ENCODE results near the gene MBD3L4. TPM values are rescaled to one million over a fixed set of nuclear protein-coding genes. Genes with fewer than 3 reads are reported as not detected.

Gene MBD3L4
- total and polyA plus RNA-seq, 2 of the 13 experiments (the other 11 are each of a cell fraction or from before 2014, with no cell fraction given), result not detected

DNA sequence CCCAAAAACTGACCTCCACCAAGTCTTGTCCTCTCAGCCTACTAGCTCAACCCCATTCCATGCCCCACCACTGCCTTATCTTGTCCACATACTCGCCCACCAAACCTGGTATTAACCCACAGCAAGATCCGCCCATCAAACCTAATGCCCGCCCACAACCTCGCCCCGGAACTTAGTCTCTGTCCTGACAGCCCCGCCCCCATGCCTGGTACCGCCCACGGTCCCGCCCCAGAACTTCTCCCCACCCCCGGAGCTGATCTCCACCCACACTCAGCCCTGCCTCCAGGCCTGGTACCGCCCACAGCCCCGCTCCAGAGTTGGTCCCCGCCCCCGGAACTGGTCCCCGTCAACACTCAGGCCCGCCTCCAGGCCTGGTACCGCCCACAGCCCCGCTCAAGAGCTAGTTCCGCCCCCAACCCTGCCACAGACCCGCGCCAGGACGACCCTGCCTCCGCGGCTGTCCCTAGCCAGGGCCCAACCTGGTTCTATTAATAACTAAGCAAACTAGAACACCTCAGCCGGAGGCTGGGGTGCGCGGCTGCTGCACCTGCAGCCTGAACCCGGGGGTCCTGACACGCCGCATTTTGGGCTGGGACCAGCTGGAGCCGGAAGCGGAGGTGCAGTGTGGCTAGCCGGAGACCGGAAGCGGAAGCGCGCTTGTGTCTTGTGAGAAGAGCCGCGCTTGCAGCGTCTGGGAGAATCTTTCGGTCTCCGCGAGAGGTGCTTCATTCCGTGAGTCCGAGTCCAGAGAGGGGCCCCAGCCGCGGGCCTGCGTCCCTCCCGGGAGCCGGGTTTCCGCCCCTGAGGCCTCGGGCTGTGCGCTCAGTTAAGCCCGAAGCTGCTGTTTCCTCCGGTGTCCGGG, 29.3 kb upstream of the MBD3L4 start, which contains the start of gene ZNF557 (continued):
- TF ChIP-seq ZNF710 (CRISPR knock-in tag; IDR thresholded peaks at IDR 0.05; ENCODE audit: borderline replicate concordance) (peak; percentile 14; the same call in 1 of the 2 replicates), CAMTA2 (CRISPR knock-in tag; IDR thresholded peaks at IDR 0.05; ENCODE audit: borderline replicate concordance) (no peak), ZNF850 (CRISPR knock-in tag; conservative IDR thresholded peaks at IDR 0.05) (no peak), RBAK (CRISPR knock-in tag; IDR thresholded peaks at IDR 0.05) (no peak), CBFB (CRISPR knock-in tag; IDR thresholded peaks at IDR 0.05) (no peak), ASH2L (IDR thresholded peaks at IDR 0.05; ENCODE audit: insufficient read length, low read depth, low read length) (peak; percentile 89), TBX2 (CRISPR knock-in tag; IDR thresholded peaks at IDR 0.05; ENCODE audit: borderline replicate concordance) (peak; percentile 28; the same call in 1 of the 2 replicates), UBTF (CRISPR knock-in tag; IDR thresholded peaks at IDR 0.05) (peak; percentile 45), ZNF337 (CRISPR knock-in tag; IDR thresholded peaks at IDR 0.05; ENCODE audit: borderline replicate concordance, low read depth) (0 out of 2 replicates have a peak, but pooled peaks have one; percentile 70), ZNF260 (CRISPR knock-in tag; IDR thresholded peaks at IDR 0.05; ENCODE audit: borderline replicate concordance, low read depth) (no peak), MED13 (CRISPR knock-in tag; IDR thresholded peaks at IDR 0.05) (0 out of 2 replicates have a peak, but pooled peaks have one; percentile 28), ZFP90 (CRISPR knock-in tag; IDR thresholded peaks at IDR 0.05; ENCODE audit: borderline replicate concordance) (peak; percentile 61; the same call in 1 of the 2 replicates), ZNF678 (CRISPR knock-in tag; IDR thresholded peaks at IDR 0.05) (no peak), GATAD2A (CRISPR knock-in tag; IDR thresholded peaks at IDR 0.05) (no peak), HNRNPK (IDR thresholded peaks at IDR 0.05; ENCODE audit: low read depth, low read length, poor library complexity, severe bottlenecking) (peak; percentile 68), ZNF331 (CRISPR knock-in tag; IDR thresholded peaks at IDR 0.05) (peak; percentile 30; the same call in 1 of the 2 replicates), ZNF382 (CRISPR knock-in tag; IDR thresholded peaks at IDR 0.05; ENCODE audit: borderline replicate concordance) (no peak), ZFAT (CRISPR knock-in tag; conservative IDR thresholded peaks at IDR 0.05) (no peak), ZFX (CRISPR knock-in tag; IDR thresholded peaks at IDR 0.05; ENCODE audit: low read depth) (peak; percentile 74), SIN3A (IDR thresholded peaks at IDR 0.05; ENCODE audit: borderline replicate concordance, low read depth, low read length) (peak; percentile 83; the same call in 1 of the 2 replicates), POGZ (CRISPR knock-in tag; IDR thresholded peaks at IDR 0.05) (peak; percentile 46; the same call in 1 of the 2 replicates), PHF20 (CRISPR knock-in tag; IDR thresholded peaks at IDR 0.05) (peak; percentile 95)
- TF ChIP-seq, protein P1, sequence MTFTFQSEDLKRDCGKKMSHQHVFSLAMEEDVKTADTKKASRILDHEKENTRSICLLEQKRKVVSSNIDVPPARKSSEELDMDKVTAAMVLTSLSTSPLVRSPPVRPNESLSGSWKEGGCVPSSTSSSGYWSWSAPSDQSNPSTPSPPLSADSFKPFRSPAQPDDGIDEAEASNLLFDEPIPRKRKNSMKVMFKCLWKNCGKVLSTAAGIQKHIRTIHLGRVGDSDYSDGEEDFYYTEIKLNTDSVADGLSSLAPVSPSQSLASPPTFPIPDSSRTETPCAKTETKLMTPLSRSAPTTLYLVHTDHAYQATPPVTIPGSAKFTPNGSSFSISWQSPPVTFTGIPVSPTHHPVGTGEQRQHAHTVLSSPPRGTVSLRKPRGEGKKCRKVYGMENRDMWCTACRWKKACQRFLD (CRISPR knock-in tag; IDR thresholded peaks at IDR 0.05; ENCODE audit: borderline replicate concordance), result peak; percentile 78
